ENCODE results near the gene JTB.
A peak's percentile ranks its signal among the peaks of the same experiment; 100 is the strongest.
"Not testable (repeated sequence)": the region's sequence is repeated elsewhere in the genome, so short reads cannot be mapped to it uniquely, and the experiment has no call there.

JTB gene

DNA sequence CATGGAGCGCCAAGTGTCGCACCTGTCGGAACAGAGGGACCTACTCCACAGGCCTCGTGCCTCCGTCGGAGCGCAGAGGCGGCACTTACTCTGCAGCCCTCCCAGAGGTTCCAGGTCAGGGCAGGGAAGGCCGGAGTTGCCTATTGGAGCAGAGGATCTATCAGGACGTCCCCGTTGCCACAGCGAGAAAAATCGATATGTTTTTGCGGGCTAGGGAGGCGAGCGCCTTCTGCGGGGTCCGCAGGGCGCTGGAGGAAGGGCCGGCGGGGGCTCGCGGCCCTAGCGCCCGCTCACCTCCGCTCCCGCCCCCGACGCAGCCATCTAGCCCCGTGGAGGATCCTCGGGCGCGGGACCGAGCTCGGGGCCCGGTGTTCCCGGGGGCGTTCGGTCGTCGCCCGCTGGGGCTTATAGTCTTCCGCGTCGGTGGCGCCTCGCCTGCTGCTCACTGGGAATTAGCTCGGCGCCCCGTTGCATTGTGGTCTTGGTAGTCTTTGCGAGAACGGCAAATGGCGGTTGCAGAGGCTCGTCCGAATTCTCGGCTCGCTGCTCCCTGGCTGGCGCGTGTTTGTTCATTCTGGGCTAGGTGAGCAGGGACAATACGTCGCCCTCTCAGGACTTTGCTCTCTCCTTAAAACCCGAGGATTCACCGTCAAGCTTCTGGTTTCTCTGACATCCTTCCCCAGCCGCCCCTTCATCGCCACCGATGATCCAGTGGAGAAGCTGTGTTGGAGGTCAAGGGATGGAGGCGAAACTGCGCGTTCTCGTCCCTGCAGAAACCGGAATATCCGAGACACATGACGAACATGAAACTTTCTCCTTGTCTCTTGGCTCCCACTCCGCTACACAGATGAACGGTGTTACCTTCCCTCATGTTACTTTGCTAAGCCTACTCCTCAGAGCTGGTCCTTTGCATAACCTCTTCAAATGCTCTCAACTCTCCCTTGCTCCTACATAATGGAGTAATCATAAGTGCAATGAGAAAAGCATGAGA lies at the start of gene JTB:
JTB (minus strand) TSS at position 425 of the 991 bp plus-strand sequence; CDS start at position 3, 422 bp downstream.
- Mint-ChIP-seq H3K27me3 (no peaks in the 10 kb centered on the region), H3K9me3 (no peaks in the 10 kb centered on the region), H3K27ac (peak within 1 kb of the TSS; percentile 86), H3K4me1 (peaks cover 27% of the 10 kb centered on the region), H3K36me3 (peaks cover 8% of the 10 kb centered on the region), H3K4me3 (peak within 1 kb of the TSS; percentile 96)
- ATAC-seq (ENCODE audit: low read depth) = peak; percentile 97
- peak; percentile 60 to 70 for DNase-seq (ENCODE audit: low spot score in 2 of 2)

DNA sequence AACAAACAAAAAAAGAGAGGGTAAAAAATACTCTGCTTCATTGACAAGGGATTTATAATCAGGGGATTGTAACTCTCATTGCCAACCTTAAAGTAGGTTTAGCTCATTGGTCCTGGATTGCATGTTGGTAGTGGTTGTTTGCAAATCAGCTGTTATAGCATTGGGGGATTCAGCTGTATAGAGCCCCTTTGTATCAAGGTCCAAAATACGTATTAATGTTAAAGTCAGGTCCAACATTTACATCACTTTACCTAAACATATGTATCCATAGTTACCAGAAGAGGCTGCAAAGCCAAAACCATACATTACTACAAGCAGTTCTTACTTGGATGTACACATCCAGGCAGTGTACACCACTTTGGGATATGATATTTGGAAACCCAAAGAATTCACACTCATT lies 42.5 kb upstream of the JTB start:
- no peaks in the 10 kb centered on the region for H3K9me3 Mint-ChIP-seq
- H3K4me3 Mint-ChIP-seq = no peak overlapping the region
- H3K27me3 Mint-ChIP-seq = no peaks in the 10 kb centered on the region
- ATAC-seq (ENCODE audit: low read depth) (no peak), DNase-seq (ENCODE audit: low spot score in 2 of 2) (no peak)
- H3K4me1 Mint-ChIP-seq = no peaks in the 10 kb centered on the region
- H3K36me3 Mint-ChIP-seq = no peaks in the 10 kb centered on the region
- H3K27ac Mint-ChIP-seq = no peak overlapping the region

DNA sequence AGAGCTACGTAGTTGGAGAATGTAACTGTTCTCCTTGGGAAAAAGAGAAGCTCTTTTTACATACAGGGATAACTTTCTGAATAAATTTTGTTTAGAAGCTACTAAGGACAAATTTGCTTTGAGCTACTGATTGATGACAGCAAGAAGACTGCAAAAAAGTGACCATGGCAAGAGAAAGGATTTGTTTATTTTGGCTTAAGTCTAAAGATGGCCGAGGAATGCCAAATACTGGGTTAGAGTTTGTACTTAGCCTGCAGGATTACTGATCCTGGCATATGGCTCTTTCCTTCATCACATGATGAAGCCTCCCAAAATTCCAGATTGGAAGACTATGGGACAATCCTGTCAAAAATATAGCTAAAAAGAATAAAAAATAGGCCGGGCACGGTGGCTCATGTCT lies 41.8 kb upstream of the JTB start:
- no peaks in the 10 kb centered on the region for H3K27me3 Mint-ChIP-seq
- H3K36me3 Mint-ChIP-seq = no peaks in the 10 kb centered on the region
- no peaks in the 10 kb centered on the region for H3K9me3 Mint-ChIP-seq
- ATAC-seq (ENCODE audit: low read depth) (no peak), DNase-seq (ENCODE audit: low spot score in 2 of 2) (no peak)
- H3K4me3 Mint-ChIP-seq = no peak overlapping the region
- H3K4me1 Mint-ChIP-seq = no peaks in the 10 kb centered on the region
- no peak overlapping the region for H3K27ac Mint-ChIP-seq

DNA sequence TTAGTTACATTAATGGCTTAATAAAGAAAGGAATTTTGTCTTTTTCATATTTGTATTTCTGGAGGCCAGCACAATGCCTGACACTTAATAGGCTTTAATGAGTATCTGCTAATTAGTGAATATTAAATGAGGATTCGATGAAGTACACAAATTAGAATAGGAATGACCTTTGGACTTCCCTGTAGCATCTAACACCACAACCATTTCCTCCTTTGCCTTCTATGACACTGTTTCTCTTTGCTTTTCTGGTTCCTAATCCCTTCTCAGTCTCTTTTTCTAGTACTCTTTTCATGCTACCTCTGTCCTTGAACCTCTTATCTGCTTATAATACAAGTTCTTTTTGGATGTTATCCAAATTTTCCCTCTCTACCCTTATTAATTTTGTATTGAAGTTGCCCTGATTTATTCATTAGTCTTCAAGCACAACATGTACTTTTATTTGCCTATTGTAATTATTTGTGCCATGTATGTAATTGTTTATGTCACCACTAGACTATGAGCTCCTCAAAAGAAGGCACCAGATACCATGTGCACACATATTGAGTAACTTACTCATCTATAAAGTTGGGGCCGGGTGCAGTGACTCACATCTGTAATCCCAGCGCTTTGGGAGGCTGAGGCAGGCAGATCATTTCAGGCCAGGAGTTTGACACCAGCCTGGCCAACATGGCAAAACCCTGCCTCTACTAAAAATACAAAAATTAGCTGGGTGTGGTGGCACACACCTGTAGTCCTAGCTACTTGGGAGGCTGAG lies 36.9 kb upstream of the JTB start:
- Mint-ChIP-seq H3K27me3 (no peaks in the 10 kb centered on the region), H3K36me3 (peaks cover 3% of the 10 kb centered on the region), H3K27ac (no peak overlapping the region), H3K4me3 (no peak overlapping the region), H3K4me1 (no peaks in the 10 kb centered on the region), H3K9me3 (no peaks in the 10 kb centered on the region)
- DNase-seq (ENCODE audit: low spot score in 2 of 2) (no peak), ATAC-seq (ENCODE audit: low read depth) (no peak)

DNA sequence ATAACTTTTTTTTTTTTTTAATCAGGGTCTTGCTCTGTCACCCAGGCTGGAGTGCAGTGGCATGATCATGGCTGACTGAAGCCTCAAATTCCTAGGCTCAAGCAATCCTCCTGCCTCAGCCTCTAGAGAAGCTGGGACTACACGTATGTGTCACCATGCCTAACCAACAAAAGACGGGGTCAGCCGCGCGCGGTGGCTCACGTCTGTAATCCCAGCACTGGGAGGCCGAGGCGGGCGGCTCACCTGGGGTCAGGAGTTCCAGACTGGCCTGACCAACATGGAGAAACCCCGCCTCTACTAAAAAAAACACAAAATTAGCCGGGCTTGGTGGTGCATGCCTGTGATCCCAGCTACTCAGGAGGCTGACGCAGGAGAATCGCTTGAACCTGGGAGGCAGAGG lies 35.1 kb upstream of the JTB start:
- not testable (repeated sequence) for H3K4me3 Mint-ChIP-seq

DNA sequence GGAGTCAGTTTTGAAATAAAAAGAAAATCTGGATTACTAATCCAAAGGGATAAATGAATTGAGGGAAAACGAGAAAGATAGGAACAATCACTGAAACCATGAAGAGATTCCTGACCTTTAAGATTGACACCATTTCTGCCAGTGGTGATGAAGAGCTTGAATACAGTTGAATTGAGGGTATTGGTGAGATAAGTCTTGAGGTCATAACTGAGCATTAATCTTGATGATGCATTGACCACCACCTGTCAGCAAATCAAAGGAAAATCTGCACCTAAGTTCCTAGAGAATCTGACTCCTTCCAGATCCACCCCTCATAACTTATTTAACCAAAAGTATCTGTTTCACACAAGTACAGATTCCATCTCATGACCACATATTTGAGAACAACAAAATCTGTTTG lies 34.7 kb upstream of the JTB start:
- ATAC-seq (ENCODE audit: low read depth) = no peak
- Mint-ChIP-seq H3K9me3 (no peaks in the 10 kb centered on the region), H3K36me3 (peaks cover 3% of the 10 kb centered on the region), H3K27ac (no peak overlapping the region), H3K4me1 (no peaks in the 10 kb centered on the region), H3K27me3 (no peaks in the 10 kb centered on the region), H3K4me3 (no peak overlapping the region)
- DNase-seq (ENCODE audit: low spot score in 2 of 2) = no peak

More for the DNA sequence above, 35.1 kb upstream of the JTB start:
- not testable (repeated sequence) for H3K9me3 Mint-ChIP-seq; H3K4me1 Mint-ChIP-seq; H3K27me3 Mint-ChIP-seq; DNase-seq (ENCODE audit: low spot score in 2 of 2); H3K36me3 Mint-ChIP-seq; ATAC-seq (ENCODE audit: low read depth); H3K27ac Mint-ChIP-seq

DNA sequence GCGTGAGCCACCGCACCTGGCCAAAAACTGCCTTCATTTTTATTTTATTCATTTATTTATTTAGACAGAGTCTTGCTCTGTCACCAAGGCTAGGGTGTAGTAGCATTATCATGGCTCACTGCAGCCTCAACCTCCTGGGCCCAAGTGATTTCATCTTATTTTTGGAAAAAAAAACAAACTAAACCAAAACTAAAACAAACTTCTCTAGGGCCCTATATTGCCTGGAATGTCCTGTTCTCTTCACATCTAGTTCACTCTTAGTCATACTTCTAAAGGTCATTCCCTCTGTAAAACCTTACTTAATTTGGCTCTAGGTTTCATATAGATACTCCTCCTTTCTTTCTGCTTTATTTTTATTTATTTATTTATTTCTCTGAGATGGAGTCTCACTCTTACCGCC lies 28.7 kb upstream of the JTB start:
- H3K27me3 Mint-ChIP-seq = no peaks in the 10 kb centered on the region
- no peak for ATAC-seq (ENCODE audit: low read depth)
- no peak for DNase-seq (ENCODE audit: low spot score in 2 of 2)
- no peaks in the 10 kb centered on the region for H3K9me3 Mint-ChIP-seq
- no peak overlapping the region for H3K4me3 Mint-ChIP-seq
- peaks cover 1% of the 10 kb centered on the region for H3K36me3 Mint-ChIP-seq
- no peaks in the 10 kb centered on the region for H3K4me1 Mint-ChIP-seq
- no peak overlapping the region for H3K27ac Mint-ChIP-seq

DNA sequence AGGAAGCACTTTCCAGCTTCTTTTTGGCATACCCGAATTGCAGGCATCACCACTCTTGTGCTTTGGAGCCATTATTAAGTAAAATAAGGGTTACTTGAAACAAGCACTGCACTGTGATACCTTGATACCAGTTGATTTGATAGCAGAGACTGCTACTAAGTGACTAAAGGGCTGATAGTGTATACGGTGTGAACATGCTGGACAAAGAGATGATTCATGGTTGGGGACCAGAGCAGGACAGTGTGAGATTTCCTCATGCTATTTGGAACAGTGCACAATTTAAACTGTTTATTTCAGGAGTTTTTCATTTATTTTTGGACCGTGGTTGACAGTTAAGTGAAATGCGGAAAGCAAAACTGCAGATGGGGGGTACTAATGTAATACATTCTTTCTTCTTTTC lies 22.9 kb upstream of the JTB start:
- H3K4me3 Mint-ChIP-seq = no peak overlapping the region

DNA sequence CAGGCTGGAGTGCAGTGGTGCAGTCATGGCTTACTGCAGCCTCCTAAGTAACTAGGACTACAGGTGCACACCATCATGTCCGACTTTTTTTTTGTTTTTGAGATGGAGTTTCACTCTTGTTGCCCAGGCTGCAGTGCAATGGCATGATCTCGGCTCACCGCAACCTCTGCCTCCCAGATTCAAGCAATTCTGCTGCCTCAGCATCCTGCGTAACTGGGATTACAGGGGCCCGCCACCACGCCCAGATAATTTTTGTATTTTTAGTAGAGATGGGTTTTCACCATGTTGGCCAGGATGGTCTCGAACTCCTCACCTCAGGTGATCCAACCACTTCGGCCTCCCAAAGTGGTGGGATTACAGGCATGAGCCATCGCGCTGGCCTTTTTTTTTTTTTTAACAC lies 19.4 kb upstream of the JTB start:
- H3K27ac Mint-ChIP-seq; H3K4me3 Mint-ChIP-seq; H3K4me1 Mint-ChIP-seq; DNase-seq (ENCODE audit: low spot score in 2 of 2); ATAC-seq (ENCODE audit: low read depth); H3K27me3 Mint-ChIP-seq; H3K9me3 Mint-ChIP-seq: not testable (repeated sequence)
- H3K36me3 Mint-ChIP-seq = peaks cover 20% of the 10 kb centered on the region

More for the DNA sequence above, 22.9 kb upstream of the JTB start:
- DNase-seq (ENCODE audit: low spot score in 2 of 2) = no peak
- Mint-ChIP-seq H3K27ac (no peak overlapping the region), H3K36me3 (peaks cover 7% of the 10 kb centered on the region), H3K9me3 (no peaks in the 10 kb centered on the region), H3K27me3 (no peaks in the 10 kb centered on the region), H3K4me1 (no peaks in the 10 kb centered on the region)
- no peak for ATAC-seq (ENCODE audit: low read depth)

DNA sequence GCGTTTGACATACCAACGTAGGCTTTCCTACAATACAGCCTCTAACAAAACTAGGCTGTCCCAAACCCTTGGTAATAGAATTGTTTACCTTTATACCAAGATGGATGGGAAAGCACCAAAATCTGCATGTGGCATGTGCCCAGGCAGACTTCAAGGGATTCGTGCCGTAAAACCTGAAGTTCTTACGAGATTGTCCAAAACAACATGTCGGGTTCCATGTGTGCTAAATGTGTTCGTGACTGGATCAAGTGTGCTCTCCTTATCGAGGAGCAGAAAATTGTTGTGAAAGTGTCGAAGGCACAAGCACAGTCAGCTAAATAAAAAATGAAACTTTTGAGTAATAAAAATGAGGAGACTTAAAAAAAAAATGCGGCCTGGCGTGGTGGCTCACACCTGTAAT lies 18.2 kb upstream of the JTB start:
- no peak overlapping the region for H3K4me3 Mint-ChIP-seq
- peaks cover 12% of the 10 kb centered on the region for H3K4me1 Mint-ChIP-seq
- DNase-seq (ENCODE audit: low spot score in 2 of 2) (no peak), ATAC-seq (ENCODE audit: low read depth) (no peak)
- no peaks in the 10 kb centered on the region for H3K27me3 Mint-ChIP-seq
- H3K9me3 Mint-ChIP-seq = no peaks in the 10 kb centered on the region
- H3K27ac Mint-ChIP-seq = no peak overlapping the region
- H3K36me3 Mint-ChIP-seq = peaks cover 29% of the 10 kb centered on the region

DNA sequence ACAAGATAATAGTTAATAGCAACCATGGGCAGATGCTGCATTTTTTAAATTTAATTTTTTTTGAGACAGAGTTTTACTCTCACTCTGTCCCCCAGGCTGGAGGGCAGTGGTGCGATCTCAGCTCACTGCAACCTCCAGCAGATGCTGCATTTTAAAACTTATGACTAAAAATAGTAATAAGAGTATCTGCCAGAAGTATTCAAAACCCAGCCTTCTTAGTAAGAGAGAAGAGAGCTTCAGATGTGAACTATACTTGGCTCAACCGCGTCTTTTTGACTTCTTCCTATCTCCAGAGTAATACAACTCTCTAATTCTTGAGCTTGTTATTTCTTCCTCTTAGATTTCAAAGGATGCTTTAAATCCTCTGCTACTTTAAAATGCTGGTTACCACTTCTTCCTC lies 17.7 kb upstream of the JTB start:
- no peaks in the 10 kb centered on the region for H3K9me3 Mint-ChIP-seq
- ATAC-seq (ENCODE audit: low read depth) (no peak), DNase-seq (ENCODE audit: low spot score in 2 of 2) (no peak)
- no peak overlapping the region for H3K4me3 Mint-ChIP-seq
- H3K36me3 Mint-ChIP-seq = peaks cover 31% of the 10 kb centered on the region
- peaks cover 17% of the 10 kb centered on the region for H3K4me1 Mint-ChIP-seq
- no peaks in the 10 kb centered on the region for H3K27me3 Mint-ChIP-seq
- H3K27ac Mint-ChIP-seq = no peak overlapping the region

DNA sequence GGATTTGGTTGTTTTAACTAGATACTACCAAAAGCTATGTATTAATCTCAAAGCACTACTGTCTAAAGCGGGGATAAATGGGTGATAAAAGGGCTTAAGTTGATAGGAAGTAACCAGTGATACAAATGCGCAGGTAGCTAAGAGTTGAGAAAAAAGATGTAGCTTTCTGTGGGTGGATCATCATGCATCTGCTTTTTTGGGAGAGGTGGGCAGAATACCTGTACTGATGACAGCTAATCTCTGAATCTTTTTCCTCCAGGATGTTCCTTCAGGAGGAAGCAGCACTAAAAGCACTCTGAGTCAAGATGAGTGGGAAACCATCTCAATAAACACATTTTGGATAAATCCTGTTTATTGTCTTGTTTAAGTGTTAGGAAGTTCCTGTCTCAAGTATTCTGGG lies 14.3 kb upstream of the JTB start:
- ATAC-seq (ENCODE audit: low read depth) (no peak), DNase-seq (ENCODE audit: low spot score in 2 of 2) (no peak)
- H3K36me3 Mint-ChIP-seq = peaks cover 31% of the 10 kb centered on the region
- no peaks in the 10 kb centered on the region for H3K9me3 Mint-ChIP-seq
- H3K4me3 Mint-ChIP-seq = peak overlapping the region; percentile 98
- H3K27ac Mint-ChIP-seq = peak overlapping the region; percentile 100
- H3K4me1 Mint-ChIP-seq = peaks cover 22% of the 10 kb centered on the region
- no peaks in the 10 kb centered on the region for H3K27me3 Mint-ChIP-seq

DNA sequence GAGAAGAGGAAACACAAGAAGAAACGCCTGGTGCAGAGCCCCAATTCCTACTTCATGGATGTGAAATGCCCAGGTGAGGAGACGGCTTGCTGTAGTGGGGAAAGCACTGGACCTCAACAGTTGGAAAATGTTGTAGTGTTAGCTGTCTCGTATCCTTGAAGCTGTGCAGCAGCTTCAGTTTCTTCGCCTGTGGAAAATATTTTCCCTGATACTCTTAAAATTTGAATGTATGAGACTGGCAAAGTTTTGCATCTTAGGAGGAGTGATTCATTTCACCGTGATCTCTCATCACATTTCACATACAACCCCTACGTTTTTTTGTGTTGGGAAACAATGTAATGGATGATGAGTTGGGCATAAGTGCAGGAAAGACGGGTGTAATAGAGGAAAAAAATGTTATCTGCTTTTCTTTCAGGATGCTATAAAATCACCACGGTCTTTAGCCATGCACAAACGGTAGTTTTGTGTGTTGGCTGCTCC lies 13.7 kb upstream of the JTB start:
- peak overlapping the region; percentile 98 for H3K4me3 Mint-ChIP-seq
- H3K36me3 Mint-ChIP-seq = peaks cover 30% of the 10 kb centered on the region
- peak overlapping the region; percentile 100 for H3K27ac Mint-ChIP-seq
- ATAC-seq (ENCODE audit: low read depth) (no peak), DNase-seq (ENCODE audit: low spot score in 2 of 2) (no peak)
- H3K9me3 Mint-ChIP-seq = no peaks in the 10 kb centered on the region
- H3K27me3 Mint-ChIP-seq = no peaks in the 10 kb centered on the region
- peaks cover 25% of the 10 kb centered on the region for H3K4me1 Mint-ChIP-seq

DNA sequence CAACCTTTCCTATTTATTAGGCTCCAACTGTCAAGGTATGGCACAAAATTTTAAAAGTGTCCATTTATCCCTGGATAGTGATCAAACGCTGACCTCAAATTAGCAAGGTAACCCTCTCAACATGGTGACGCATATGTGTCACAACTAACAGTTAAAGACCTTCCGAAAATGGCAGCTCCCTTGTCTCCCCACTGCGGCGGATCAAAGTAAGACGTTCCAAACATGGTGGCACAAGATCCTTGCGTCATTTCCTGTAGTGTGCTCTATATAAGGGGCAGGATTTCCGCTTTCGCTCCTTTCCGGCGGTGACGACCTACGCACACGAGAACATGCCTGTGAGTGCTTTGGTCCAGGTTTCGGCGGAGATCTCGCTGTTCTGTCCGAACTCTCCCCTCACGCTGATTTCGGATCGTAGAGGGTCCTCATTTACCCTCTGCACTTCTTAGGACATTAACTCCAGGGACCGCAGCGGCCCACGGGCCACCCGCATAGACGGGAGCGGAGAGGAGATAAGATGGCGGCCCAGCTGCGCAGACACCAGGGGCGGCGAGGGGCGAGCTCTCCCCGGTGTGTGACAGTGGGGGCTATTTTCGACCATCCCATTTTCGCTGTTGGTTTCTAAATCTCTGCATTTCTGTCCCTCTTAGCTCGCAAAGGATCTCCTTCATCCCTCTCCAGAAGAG lies 13.1 kb upstream of the JTB start, which contains the start of gene RPS27:
RPS27 (plus strand) TSS at position 295 of the 683 bp plus-strand sequence; CDS start at position 330, 35 bp downstream.
- ATAC-seq (ENCODE audit: low read depth) (peak; percentile 84), DNase-seq (ENCODE audit: low spot score in 2 of 2) (peak; percentile 85 to 91)
- peaks cover 28% of the 10 kb centered on the region for H3K36me3 Mint-ChIP-seq
- peak within 1 kb of the TSS; percentile 100 for H3K27ac Mint-ChIP-seq
- H3K9me3 Mint-ChIP-seq = no peaks in the 10 kb centered on the region
- peaks cover 29% of the 10 kb centered on the region for H3K4me1 Mint-ChIP-seq
- H3K27me3 Mint-ChIP-seq = no peaks in the 10 kb centered on the region
- H3K4me3 Mint-ChIP-seq = peak within 1 kb of the TSS; percentile 98
